ENCODE measurements around the gene RAB3C.

RAB3C gene

GRCh38 chr5:58736214-58736613, 153.3 kb downstream of the RAB3C start:
- DNase-seq (ENCODE audit: low read depth) = no peak

- DNase-seq (ENCODE audit: low read depth) = no peak
Measured at GRCh38 chr5:58737671-58738070, 154.8 kb downstream of the RAB3C start.

GRCh38 chr5:58738336-58738735, 155.5 kb downstream of the RAB3C start:
- no peak for DNase-seq (ENCODE audit: low read depth)

- no peak for DNase-seq (ENCODE audit: low read depth)
Measured at GRCh38 chr5:58739051-58739450, 156.2 kb downstream of the RAB3C start.

- no peak for DNase-seq (ENCODE audit: low read depth)
Measured at GRCh38 chr5:58740956-58741355, 158.1 kb downstream of the RAB3C start.

GRCh38 chr5:58745350-58745749, 162.5 kb downstream of the RAB3C start:
- DNase-seq (ENCODE audit: low read depth) = no peak

GRCh38 chr5:58746321-58746720, 163.4 kb downstream of the RAB3C start:
- no peak for DNase-seq (ENCODE audit: low read depth)

- DNase-seq (ENCODE audit: low read depth) = no peak
Measured at GRCh38 chr5:58750036-58750435, 167.2 kb downstream of the RAB3C start.

GRCh38 chr5:58751222-58751837, 168.5 kb downstream of the RAB3C start:
- DNase-seq (ENCODE audit: low read depth) = no peak

- no peak for DNase-seq (ENCODE audit: low read depth)
Measured at GRCh38 chr5:58752104-58752503, 169.2 kb downstream of the RAB3C start.

- DNase-seq (ENCODE audit: low read depth) = no peak
Measured at GRCh38 chr5:58753446-58753845, 170.6 kb downstream of the RAB3C start.

- DNase-seq (ENCODE audit: low read depth) = no peak
Measured at GRCh38 chr5:58754250-58754649, 171.4 kb downstream of the RAB3C start.

GRCh38 chr5:58755397-58755796, 172.5 kb downstream of the RAB3C start:
- DNase-seq (ENCODE audit: low read depth) = no peak

- no peak for DNase-seq (ENCODE audit: low read depth)
Measured at GRCh38 chr5:58759745-58760144, 176.9 kb downstream of the RAB3C start.

- DNase-seq (ENCODE audit: low read depth) = no peak
Measured at GRCh38 chr5:58760222-58760621, 177.3 kb downstream of the RAB3C start.

- DNase-seq (ENCODE audit: low read depth) = no peak
Measured at GRCh38 chr5:58761407-58761806, 178.5 kb downstream of the RAB3C start.

- no peak for DNase-seq (ENCODE audit: low read depth)
Measured at GRCh38 chr5:58763390-58763789, 180.5 kb downstream of the RAB3C start.

- DNase-seq (ENCODE audit: low read depth) = no peak
Measured at GRCh38 chr5:58764199-58764598, 181.3 kb downstream of the RAB3C start.

- DNase-seq (ENCODE audit: low read depth) = no peak
Measured at GRCh38 chr5:58765058-58765457, 182.2 kb downstream of the RAB3C start.

GRCh38 chr5:58767104-58767503, 184.2 kb downstream of the RAB3C start:
- DNase-seq (ENCODE audit: low read depth) = no peak

- no peak for DNase-seq (ENCODE audit: low read depth)
Measured at GRCh38 chr5:58770136-58770535, 187.3 kb downstream of the RAB3C start.

GRCh38 chr5:58771796-58772195, 188.9 kb downstream of the RAB3C start:
- no peak for DNase-seq (ENCODE audit: low read depth)

- no peak for DNase-seq (ENCODE audit: low read depth)
Measured at GRCh38 chr5:58773744-58774441, 191.0 kb downstream of the RAB3C start.

- no peak for DNase-seq (ENCODE audit: low read depth)
Measured at GRCh38 chr5:58774937-58775336, 192.1 kb downstream of the RAB3C start.
